ENCODE results near the gene PSMD3. TPM values are rescaled to one million over a fixed set of nuclear protein-coding genes. Genes with fewer than 3 reads are reported as not detected.

PSMD3 gene
- total RNA-seq, 1 donor from 2014 or later: 132 TPM

DNA sequence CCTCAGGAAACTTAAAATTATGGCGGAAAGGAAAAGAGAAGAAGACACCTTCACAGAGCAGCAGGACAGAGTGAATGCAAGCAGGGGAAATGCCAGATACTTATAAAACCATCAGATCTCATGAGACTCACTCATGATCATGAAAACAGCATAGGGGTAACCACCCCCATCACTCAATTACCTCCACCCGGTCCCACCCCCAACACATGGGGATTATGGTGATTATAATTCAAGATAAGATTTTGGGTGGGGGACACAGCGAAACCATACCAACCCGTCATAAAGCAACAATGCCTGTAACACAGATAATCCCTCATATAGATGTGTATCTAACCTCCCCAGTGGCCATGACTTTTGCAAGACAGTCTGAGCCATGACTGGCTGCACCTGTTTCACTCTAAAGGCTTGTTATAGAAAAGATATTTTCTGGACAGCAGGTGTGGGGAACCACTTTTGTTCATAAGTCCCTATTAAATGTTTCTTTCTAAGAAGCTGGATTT is 24.8 kb upstream of the PSMD3 start:
- Mint-ChIP-seq H3K27me3 (ENCODE audit: unreplicated experiment) (peaks cover 18% of the 10 kb centered on the region), H3K36me3 (ENCODE audit: low read depth, unreplicated experiment) (no peaks in the 10 kb centered on the region), H3K4me1 (ENCODE audit: unreplicated experiment) (peaks cover 3% of the 10 kb centered on the region), H3K9me3 (ENCODE audit: unreplicated experiment) (no peaks in the 10 kb centered on the region), H3K4me3 (ENCODE audit: unreplicated experiment) (no peak overlapping the region), H3K27ac (ENCODE audit: unreplicated experiment) (no peak overlapping the region)
- no peak for TF ChIP-seq CTCF (IDR thresholded peaks at IDR 0.05; ENCODE audit: unreplicated experiment)
- no peak for DNase-seq (ENCODE audit: low spot score)

- Mint-ChIP-seq H3K9me3 (ENCODE audit: unreplicated experiment) (no peaks in the 10 kb centered on the region), H3K36me3 (ENCODE audit: low read depth, unreplicated experiment) (no peaks in the 10 kb centered on the region), H3K4me3 (ENCODE audit: unreplicated experiment) (no peak overlapping the region), H3K27ac (ENCODE audit: unreplicated experiment) (no peak overlapping the region), H3K4me1 (ENCODE audit: unreplicated experiment) (peaks cover 3% of the 10 kb centered on the region), H3K27me3 (ENCODE audit: unreplicated experiment) (peaks cover 14% of the 10 kb centered on the region)
- no peak for TF ChIP-seq CTCF (IDR thresholded peaks at IDR 0.05; ENCODE audit: unreplicated experiment)
- no peak for DNase-seq (ENCODE audit: low spot score)
Measured at GRCh38 chr17:39960524-39961041, 20.0 kb upstream of the PSMD3 start.

GRCh38 chr17:39962642-39963220 is 17.9 kb upstream of the PSMD3 start, which contains the start of gene GSDMA:
TSS of gene GSDMA (plus strand) at chr17:39963004. CDS start at chr17:39965688, 2,684 bp downstream.
- no peak within 1 kb of the TSS for H3K27ac Mint-ChIP-seq (ENCODE audit: unreplicated experiment)
- H3K4me3 Mint-ChIP-seq (ENCODE audit: unreplicated experiment): no peak within 1 kb of the TSS

DNA sequence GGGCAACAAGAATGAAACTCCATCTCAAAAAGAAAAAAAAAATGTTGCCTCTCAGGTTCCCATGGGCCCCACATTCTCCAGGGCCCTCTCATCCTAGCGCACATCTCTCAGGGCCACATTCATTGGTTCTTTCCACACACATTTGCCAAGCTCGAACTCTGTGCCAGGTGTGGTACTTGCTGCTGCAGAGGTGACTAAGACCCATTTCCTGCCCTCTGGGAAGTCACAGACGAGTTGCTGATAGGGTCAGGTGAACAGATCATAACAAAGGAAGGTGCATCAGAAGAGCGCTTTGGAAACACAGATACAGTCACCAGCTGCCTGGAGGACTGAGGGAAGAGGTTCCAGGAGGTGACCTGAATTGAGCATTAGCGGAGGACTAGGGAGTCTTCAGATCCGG is 16.8 kb upstream of the PSMD3 start:
- Mint-ChIP-seq H3K4me3 (ENCODE audit: unreplicated experiment) (no peak overlapping the region), H3K27ac (ENCODE audit: unreplicated experiment) (no peak overlapping the region), H3K4me1 (ENCODE audit: unreplicated experiment) (peaks cover 12% of the 10 kb centered on the region), H3K27me3 (ENCODE audit: unreplicated experiment) (peaks cover 13% of the 10 kb centered on the region), H3K9me3 (ENCODE audit: unreplicated experiment) (no peaks in the 10 kb centered on the region), H3K36me3 (ENCODE audit: low read depth, unreplicated experiment) (peaks cover 4% of the 10 kb centered on the region)
- no peak for TF ChIP-seq CTCF (IDR thresholded peaks at IDR 0.05; ENCODE audit: unreplicated experiment)
- DNase-seq (ENCODE audit: low spot score): no peak

More at GRCh38 chr17:39962642-39963220, 17.9 kb upstream of the PSMD3 start, which contains the start of gene GSDMA:
- no peaks in the 10 kb centered on the region for H3K9me3 Mint-ChIP-seq (ENCODE audit: unreplicated experiment)
- DNase-seq (ENCODE audit: low spot score): no peak
- H3K4me1 Mint-ChIP-seq (ENCODE audit: unreplicated experiment): peaks cover 12% of the 10 kb centered on the region
- TF ChIP-seq CTCF (IDR thresholded peaks at IDR 0.05; ENCODE audit: unreplicated experiment): no peak
- peaks cover 4% of the 10 kb centered on the region for H3K36me3 Mint-ChIP-seq (ENCODE audit: low read depth, unreplicated experiment)
- H3K27me3 Mint-ChIP-seq (ENCODE audit: unreplicated experiment): peaks cover 14% of the 10 kb centered on the region

DNA sequence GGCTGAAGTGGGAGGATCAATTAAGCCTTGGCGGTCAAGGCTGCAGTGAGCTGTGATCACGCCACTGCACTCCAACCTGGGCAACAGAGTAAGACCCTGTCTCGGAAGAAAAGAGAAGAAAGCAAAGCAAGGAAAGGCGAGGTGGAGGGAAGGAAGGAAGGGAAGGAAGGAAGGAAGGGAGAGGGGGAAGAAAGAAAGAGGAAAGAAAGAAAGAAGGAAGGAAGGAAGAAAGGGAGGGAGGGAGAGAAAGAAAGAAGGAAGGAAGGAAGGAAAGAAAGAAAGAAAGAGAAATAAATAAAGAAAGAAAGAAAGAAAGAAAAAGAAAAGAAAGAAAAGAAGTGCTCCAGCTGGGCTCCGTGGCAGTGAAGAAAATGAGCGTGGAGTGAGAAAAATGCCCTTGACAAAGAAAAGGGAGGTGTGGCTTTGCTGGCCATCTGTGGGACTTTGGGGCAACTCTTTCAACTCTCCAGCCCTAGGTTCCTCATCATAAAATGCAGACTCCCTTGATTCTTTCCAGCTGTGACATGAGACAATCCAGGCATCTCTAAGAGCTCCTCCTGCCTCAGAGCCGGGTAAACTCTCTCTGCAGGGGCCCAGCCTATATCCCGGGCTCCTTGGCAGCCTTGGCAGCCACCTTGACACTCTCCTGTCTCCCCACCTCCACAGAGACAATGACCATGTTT is 15.4 kb upstream of the PSMD3 start:
- Mint-ChIP-seq H3K9me3 (ENCODE audit: unreplicated experiment) (no peaks in the 10 kb centered on the region), H3K4me1 (ENCODE audit: unreplicated experiment) (peaks cover 17% of the 10 kb centered on the region), H3K4me3 (ENCODE audit: unreplicated experiment) (no peak overlapping the region), H3K27ac (ENCODE audit: unreplicated experiment) (no peak overlapping the region), H3K36me3 (ENCODE audit: low read depth, unreplicated experiment) (peaks cover 7% of the 10 kb centered on the region), H3K27me3 (ENCODE audit: unreplicated experiment) (peaks cover 14% of the 10 kb centered on the region)
- no peak for DNase-seq (ENCODE audit: low spot score)
- TF ChIP-seq CTCF (IDR thresholded peaks at IDR 0.05; ENCODE audit: unreplicated experiment): no peak

All from endothelial cell (in vitro differentiated cells).